Osteocyte (in vitro differentiated cells): ENCODE measurements around the gene CYTIP. TPM values are rescaled to one million over a fixed set of nuclear protein-coding genes. Genes with fewer than 3 reads are reported as not detected.

Experiments
- DNase-seq: peaks from one replicate; pipeline ENCODE4 v3.0.0; 2021; ENCODE audit warnings: mixed read lengths; ENCODE audit not compliant: unreplicated experiment; ENCODE audit errors: extremely low spot score
- H3K27ac Mint-ChIP-seq: one replicate; pipeline ENCODE4 v1.8.0; 2021; ENCODE audit warnings: mild to moderate bottlenecking, mixed read lengths; ENCODE audit not compliant: unreplicated experiment
- H3K27me3 Mint-ChIP-seq: one replicate; pipeline ENCODE4 v1.8.0; 2021; ENCODE audit warnings: mixed read lengths; ENCODE audit not compliant: unreplicated experiment
- H3K36me3 Mint-ChIP-seq: one replicate; pipeline ENCODE4 v1.8.0; 2021; ENCODE audit warnings: mixed read lengths; ENCODE audit not compliant: unreplicated experiment
- H3K4me1 Mint-ChIP-seq: one replicate; pipeline ENCODE4 v1.8.0; 2021; ENCODE audit warnings: mixed read lengths; ENCODE audit not compliant: unreplicated experiment
- H3K4me3 Mint-ChIP-seq: one replicate; pipeline ENCODE4 v1.8.0; 2021; ENCODE audit warnings: mild to moderate bottlenecking, moderate library complexity, mixed read lengths; ENCODE audit not compliant: unreplicated experiment
- H3K9me3 Mint-ChIP-seq: one replicate; pipeline ENCODE4 v1.8.0; 2021; ENCODE audit warnings: mixed read lengths; ENCODE audit not compliant: unreplicated experiment
- total RNA-seq: library from RNA; stranded (reverse); gene quantifications from 2 replicates; pipeline ENCODE4 v1.2.1, GENCODE V29; 2021
- TF ChIP-seq, protein P1 (sequence below): fragments of 200-600 bp; sonication (generic); IDR thresholded peaks from 2 replicates; pipeline ENCODE4 v1.5.0; 2021; ENCODE audit warnings: antibody characterized with exemption, mild to moderate bottlenecking, moderate library complexity

The CYTIP gene
- total RNA-seq, 1 donor from 2014 or later, result 0.64 TPM

- H3K27ac Mint-ChIP-seq, result no peak overlapping the region
- H3K4me1 Mint-ChIP-seq, result no peaks in the 10 kb centered on the region
- no peak for DNase-seq
- H3K27me3 Mint-ChIP-seq, result peaks cover 20% of the 10 kb centered on the region
- H3K4me3 Mint-ChIP-seq, result no peak overlapping the region
- no peaks in the 10 kb centered on the region for H3K9me3 Mint-ChIP-seq
- H3K36me3 Mint-ChIP-seq, result no peaks in the 10 kb centered on the region
- TF ChIP-seq, protein P1, sequence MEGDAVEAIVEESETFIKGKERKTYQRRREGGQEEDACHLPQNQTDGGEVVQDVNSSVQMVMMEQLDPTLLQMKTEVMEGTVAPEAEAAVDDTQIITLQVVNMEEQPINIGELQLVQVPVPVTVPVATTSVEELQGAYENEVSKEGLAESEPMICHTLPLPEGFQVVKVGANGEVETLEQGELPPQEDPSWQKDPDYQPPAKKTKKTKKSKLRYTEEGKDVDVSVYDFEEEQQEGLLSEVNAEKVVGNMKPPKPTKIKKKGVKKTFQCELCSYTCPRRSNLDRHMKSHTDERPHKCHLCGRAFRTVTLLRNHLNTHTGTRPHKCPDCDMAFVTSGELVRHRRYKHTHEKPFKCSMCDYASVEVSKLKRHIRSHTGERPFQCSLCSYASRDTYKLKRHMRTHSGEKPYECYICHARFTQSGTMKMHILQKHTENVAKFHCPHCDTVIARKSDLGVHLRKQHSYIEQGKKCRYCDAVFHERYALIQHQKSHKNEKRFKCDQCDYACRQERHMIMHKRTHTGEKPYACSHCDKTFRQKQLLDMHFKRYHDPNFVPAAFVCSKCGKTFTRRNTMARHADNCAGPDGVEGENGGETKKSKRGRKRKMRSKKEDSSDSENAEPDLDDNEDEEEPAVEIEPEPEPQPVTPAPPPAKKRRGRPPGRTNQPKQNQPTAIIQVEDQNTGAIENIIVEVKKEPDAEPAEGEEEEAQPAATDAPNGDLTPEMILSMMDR, result no peak
Measured at GRCh38 chr2:157447031-157447430, 3.1 kb upstream of the CYTIP start.

DNA sequence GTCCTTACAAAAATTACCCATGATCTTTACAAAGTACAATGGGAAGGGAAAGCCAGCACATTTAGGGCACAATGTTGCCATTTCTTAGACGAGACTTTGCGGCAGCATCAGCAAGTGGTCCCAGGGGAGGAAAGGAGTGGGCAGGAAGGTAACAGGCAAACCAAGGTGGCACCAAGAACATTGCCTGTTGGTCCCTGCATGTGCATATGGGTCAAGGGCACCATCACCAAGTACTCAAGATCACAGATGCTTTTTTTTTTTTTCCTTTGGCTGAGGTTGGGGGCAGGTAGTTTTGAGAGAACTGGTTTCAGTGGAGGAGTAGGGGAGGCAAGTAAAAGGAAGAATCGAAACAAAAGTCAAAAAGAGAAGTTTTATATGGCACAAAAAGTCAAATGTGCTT, 752 bp upstream of the CYTIP start:
- TF ChIP-seq, protein P1, result no peak
- peaks cover 24% of the 10 kb centered on the region for H3K27me3 Mint-ChIP-seq
- no peaks in the 10 kb centered on the region for H3K36me3 Mint-ChIP-seq
- H3K4me1 Mint-ChIP-seq, result no peaks in the 10 kb centered on the region
- no peak overlapping the region for H3K4me3 Mint-ChIP-seq
- no peaks in the 10 kb centered on the region for H3K9me3 Mint-ChIP-seq
- H3K27ac Mint-ChIP-seq, result no peak overlapping the region
- no peak for DNase-seq

DNA sequence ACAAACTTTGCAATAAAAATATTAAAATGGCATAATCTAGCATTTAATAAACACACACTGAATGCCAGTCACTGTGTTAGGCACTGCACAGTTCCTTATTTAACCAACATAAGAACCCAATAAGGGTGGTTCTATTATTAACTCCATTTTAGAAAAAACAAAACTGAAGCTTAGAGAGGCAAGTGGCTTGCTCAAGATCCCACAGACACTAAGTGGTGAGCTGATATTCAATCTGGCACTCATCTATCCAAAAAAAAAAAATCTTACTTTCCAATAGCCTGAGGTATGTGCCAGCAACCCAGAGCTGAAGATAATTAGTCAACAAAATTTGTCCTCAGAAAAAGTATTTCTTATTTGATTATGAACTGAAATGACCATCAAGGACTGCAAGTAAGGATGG, 799 bp downstream of the CYTIP start:
- Mint-ChIP-seq H3K4me3 (no peak overlapping the region), H3K27me3 (peaks cover 17% of the 10 kb centered on the region), H3K36me3 (no peaks in the 10 kb centered on the region), H3K9me3 (no peaks in the 10 kb centered on the region), H3K4me1 (no peaks in the 10 kb centered on the region), H3K27ac (no peak overlapping the region)
- TF ChIP-seq, protein P1, result no peak
- DNase-seq, result no peak

DNA sequence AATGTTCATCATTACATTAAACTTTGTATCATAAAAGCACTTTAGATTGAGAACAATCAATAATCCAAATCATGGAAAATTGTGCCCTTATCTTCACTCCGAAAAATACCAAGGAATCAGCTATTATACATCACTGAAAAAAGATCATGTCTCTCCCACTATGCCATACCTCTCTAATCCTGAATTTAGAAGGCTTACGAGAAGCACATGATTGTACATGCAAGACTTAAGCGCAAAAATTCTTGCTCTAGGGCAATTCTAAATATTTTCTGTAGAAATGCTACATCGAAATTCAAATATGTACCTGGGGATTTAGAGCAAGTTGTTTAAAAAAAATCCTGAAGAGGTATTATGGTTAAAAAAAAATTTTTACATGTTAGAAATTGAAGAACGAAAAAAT, 1.3 kb downstream of the CYTIP start:
- no peak for DNase-seq
- peaks cover 22% of the 10 kb centered on the region for H3K27me3 Mint-ChIP-seq
- no peak overlapping the region for H3K27ac Mint-ChIP-seq
- no peaks in the 10 kb centered on the region for H3K36me3 Mint-ChIP-seq
- H3K4me1 Mint-ChIP-seq, result no peaks in the 10 kb centered on the region
- H3K4me3 Mint-ChIP-seq, result no peak overlapping the region
- no peaks in the 10 kb centered on the region for H3K9me3 Mint-ChIP-seq
- TF ChIP-seq, protein P1, result no peak

DNA sequence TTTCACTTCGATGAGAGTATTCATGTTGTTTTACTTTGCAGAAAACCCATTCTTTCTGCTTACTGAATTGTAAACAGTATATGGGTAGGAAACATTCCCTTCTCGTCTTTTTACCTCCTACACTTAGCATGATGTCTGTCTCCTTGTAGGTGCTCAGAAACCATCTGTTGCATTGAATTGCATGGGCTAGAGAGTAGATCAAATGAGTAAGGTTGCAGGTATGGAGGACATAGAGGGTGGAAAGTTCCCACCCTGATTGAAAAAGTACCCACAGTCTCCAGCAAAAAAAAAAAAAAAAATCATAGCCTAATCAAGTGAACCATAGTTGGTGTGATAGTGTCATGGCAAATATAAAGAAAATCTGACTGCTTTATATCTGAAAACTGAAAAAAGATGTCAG, 1.7 kb downstream of the CYTIP start:
- H3K9me3 Mint-ChIP-seq, result no peaks in the 10 kb centered on the region
- no peak overlapping the region for H3K27ac Mint-ChIP-seq
- no peaks in the 10 kb centered on the region for H3K36me3 Mint-ChIP-seq
- DNase-seq, result no peak
- no peaks in the 10 kb centered on the region for H3K4me1 Mint-ChIP-seq
- TF ChIP-seq, protein P1, result no peak
- H3K27me3 Mint-ChIP-seq, result peaks cover 22% of the 10 kb centered on the region
- H3K4me3 Mint-ChIP-seq, result no peak overlapping the region
